Stimulated activated CD4-positive, alpha-beta T cell treated with anti-CD3 and anti-CD28 coated beads, Interleukin-2, amount 100 ng/mL, for 4 hours (primary cell): Measurements from ENCODE around the gene KLF13.

Source experiments
- DNase-seq: peaks from one replicate; pipeline ENCODE4 v3.0.0-alpha.2; 2020; ENCODE audit warnings: low read depth

Gene KLF13

GRCh38 chr15:31326156-31326874, at the start of gene KLF13:
TSS of gene KLF13 (plus strand) at chr15:31326835. CDS start at chr15:31327213, 378 bp downstream.
- DNase-seq, result peak; percentile 99

DNA sequence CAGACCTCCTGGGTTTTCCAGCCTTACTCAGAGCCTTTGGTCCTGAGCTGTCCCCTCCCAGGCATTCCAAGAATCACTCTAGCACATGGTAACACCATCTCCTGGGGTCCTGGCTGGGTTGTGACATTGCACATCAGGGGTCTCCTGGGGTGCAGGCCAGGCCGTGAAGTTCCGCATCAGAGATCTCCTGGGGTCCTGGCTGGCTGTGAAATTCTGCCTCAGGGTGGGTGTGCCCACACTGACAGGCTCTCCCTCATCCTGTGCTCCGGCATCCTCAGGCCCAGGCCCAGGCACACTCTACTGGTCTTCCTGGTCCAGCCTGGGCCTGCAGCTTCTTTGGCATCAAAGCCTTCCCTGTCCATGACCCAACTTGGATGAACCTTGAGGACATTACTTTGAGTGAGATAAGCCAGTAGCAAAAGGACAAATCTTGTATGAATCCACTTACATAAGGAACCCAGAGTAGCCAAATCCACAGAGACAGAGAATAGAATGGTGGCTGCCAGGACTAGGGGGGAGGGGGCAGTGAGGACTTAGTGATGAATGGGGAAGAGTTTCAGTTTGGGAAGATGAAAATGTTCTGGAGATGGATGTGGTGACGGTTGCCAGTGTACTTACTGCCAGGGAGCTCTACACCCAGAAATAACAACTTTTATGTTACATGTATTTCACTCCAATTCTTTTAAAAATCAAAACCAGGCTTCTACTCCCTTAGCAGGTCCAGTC, 49.1 kb upstream of the KLF13 start:
- DNase-seq, result no peak

- no peak for DNase-seq
Observed at GRCh38 chr15:31278061-31278445, 48.6 kb upstream of the KLF13 start.

- no peak for DNase-seq
Observed at GRCh38 chr15:31278544-31279220, 48.0 kb upstream of the KLF13 start.

- DNase-seq, result no peak
Observed at GRCh38 chr15:31279221-31280045, 47.2 kb upstream of the KLF13 start.

- no peak for DNase-seq
Observed at GRCh38 chr15:31280046-31280830, 46.4 kb upstream of the KLF13 start.

GRCh38 chr15:31280831-31281216, 45.8 kb upstream of the KLF13 start:
- DNase-seq, result no peak

DNA sequence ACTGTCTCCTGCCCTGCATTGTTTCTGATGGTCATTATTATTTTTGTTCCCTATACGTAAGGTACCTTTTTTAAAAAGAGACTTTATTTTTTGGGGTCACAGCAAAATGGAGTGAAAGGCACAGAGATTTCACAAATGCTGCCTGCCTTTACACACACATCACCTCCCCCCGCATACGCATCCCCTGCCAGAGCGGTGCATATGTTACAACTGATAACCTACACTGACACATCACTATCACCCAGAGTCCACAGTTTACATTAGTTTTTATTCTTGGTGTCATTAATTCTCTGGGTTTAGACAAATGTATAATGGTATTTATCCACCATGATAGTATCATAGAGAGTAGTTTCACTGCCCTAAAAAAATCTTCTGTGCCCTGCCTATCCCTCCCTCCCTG, 43.6 kb upstream of the KLF13 start:
- DNase-seq, result no peak

GRCh38 chr15:31285772-31286261, 40.8 kb upstream of the KLF13 start:
- no peak for DNase-seq

DNA sequence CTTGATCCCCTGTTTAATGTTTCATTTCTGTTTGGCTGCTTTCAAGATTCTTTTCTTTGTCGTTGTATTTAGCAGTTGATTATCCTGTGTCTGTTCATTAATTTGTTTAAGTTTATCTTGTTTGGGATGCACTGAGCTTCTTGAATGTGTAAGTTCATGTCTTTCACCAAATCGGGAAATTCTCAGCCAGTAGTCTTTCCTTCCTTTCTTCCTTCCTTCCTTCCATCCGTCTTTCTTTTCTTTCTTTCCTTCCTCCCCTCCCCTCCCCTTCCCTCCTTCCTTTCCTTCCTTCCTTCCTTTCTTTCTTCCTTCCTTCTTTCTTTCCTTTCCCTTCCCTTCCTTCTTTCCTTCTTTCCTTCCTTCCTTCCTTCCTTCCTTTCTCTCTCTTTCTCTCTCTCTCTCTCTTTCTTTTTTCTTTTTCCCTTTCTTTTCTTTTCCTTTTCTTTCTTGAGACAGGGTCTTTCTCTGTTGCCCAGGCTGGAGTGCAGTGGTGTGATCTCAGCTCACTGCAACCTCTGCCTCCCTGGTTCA, 35.5 kb upstream of the KLF13 start:
- DNase-seq, result no peak

- DNase-seq, result no peak
Observed at GRCh38 chr15:31292391-31293015, 34.1 kb upstream of the KLF13 start.

- DNase-seq, result no peak
Observed at GRCh38 chr15:31293655-31294054, 33.0 kb upstream of the KLF13 start.

DNA sequence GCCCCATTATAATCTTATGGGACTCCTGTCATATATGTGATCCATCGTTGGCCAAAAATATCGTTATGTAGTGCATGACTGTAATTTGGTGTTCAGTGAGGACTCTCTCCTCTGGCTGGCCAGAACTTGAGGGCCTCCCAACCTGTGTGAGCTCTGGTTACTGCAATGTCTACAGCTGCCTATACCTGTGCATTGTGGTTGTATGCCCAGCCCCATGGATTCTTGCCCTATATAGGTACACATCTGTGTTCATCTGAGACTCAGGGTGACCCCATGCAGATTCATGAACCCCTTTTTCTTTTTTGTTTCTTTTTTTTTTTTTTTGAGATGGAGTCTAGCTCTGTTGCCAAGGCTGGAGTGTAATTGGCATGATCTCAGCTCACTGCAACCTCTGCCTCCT, 32.6 kb upstream of the KLF13 start:
- no peak for DNase-seq

DNA sequence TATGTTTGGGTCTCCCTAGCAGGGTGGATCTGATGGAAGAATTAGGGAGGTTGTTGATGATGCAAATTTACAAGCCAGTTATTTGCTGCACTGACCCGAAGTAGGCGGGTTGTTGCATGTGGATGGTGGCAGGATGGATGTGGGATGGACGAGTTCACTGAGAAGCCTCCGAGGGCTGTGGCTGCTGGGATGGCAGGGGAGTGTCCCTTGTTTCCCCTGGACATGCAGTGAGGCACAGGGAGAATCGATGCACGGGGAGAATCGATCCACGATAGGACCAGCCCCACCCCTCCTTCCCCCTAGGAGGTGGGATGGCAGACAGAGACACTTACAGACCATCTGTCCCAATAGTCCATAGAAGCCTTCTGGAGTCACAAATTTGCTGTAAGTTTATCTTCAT, 31.0 kb upstream of the KLF13 start:
- DNase-seq, result no peak

DNA sequence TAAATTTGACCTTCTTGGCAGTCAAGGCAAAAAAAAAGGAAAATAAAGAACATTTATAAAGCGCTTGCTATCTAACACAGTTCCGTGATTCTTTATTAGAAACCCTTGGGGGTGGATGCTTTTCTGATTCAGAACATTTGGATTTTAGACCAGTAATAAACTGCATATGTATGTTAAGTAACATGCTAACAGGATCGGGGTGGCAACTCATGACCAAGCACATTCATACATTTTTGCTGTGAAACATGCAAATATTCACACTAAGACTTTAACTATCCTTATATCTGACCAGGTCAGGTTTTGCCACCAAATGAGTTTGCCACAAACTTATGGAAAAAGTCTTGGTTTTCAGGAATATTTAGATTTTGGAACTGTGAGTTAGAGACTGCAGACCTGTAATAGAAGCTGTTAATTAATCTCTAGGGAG, 30.4 kb upstream of the KLF13 start:
- DNase-seq, result no peak

GRCh38 chr15:31296646-31297574, 29.7 kb upstream of the KLF13 start:
- DNase-seq, result no peak

- no peak for DNase-seq
Observed at GRCh38 chr15:31297575-31298456, 28.8 kb upstream of the KLF13 start.

DNA sequence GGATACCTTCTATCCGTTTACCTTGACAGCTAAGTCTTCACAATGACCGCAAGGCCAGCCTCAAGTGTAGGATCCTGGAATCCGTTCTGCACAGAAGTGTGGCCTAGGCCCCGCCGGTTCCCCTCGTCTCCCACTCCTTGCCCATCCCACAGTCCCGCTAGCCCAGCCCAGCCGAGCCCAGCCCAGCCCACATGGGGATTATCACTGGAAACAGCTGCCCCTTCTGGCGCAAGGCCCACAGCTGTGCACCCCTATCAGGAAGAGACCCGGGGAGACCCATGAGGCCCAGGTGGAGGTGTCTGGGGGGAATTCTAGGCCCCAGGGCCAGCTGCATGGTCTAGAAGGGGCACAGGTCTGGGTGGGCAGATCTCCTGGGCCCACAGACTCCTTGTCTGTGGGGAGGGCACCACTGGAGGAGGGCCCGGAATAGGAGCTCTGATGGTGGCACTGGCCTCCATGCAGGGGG, 27.9 kb upstream of the KLF13 start:
- no peak for DNase-seq
